ENCODE measurements around the gene IL1A. TPM values are rescaled to one million over a fixed set of nuclear protein-coding genes. Genes with fewer than 3 reads are reported as not detected.

IL1A gene
- total RNA-seq, 4 donors from 2014 or later, result 0.40 TPM; not detected in 3

DNA sequence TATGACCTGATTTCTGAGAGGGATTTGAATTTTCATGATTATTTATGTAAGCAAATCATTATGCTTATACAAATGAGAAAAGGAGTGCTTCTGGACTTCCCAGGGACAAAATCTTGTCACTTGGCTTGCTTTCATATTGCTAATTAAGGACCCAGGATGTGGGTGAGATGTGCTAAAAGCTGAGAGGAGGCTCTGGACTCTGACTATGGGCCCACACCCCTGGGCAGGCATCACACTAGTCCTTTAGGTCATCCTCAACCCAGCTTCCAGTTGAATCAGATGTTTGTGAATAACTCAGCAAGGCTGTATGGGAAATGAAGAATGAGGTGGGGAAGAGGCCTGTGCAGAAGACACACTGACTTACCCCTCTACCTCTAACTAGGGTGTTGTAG is 40.4 kb upstream of the IL1A start:
- no peak for DNase-seq
- Histone ChIP-seq H3K4me1 (peaks cover 0 to 5% of the 10 kb centered on the region in 2 donors), H3K36me3 (no peaks in the 10 kb centered on the region), H3K9me3 (no peaks in the 10 kb centered on the region), H3K27ac (no peak overlapping the region), H3K27me3 (no peaks in the 10 kb centered on the region), H3K4me3 (replicated peaks in 1 of 3) (no peak overlapping the region)
- intact Hi-C loops (cut with DNase I), result no loop called here
- TF ChIP-seq, protein P1, sequence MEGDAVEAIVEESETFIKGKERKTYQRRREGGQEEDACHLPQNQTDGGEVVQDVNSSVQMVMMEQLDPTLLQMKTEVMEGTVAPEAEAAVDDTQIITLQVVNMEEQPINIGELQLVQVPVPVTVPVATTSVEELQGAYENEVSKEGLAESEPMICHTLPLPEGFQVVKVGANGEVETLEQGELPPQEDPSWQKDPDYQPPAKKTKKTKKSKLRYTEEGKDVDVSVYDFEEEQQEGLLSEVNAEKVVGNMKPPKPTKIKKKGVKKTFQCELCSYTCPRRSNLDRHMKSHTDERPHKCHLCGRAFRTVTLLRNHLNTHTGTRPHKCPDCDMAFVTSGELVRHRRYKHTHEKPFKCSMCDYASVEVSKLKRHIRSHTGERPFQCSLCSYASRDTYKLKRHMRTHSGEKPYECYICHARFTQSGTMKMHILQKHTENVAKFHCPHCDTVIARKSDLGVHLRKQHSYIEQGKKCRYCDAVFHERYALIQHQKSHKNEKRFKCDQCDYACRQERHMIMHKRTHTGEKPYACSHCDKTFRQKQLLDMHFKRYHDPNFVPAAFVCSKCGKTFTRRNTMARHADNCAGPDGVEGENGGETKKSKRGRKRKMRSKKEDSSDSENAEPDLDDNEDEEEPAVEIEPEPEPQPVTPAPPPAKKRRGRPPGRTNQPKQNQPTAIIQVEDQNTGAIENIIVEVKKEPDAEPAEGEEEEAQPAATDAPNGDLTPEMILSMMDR (IDR thresholded peaks at IDR 0.05), result no peak
- TF ChIP-seq POLR2A (IDR thresholded peaks at IDR 0.05), result no peak

DNA sequence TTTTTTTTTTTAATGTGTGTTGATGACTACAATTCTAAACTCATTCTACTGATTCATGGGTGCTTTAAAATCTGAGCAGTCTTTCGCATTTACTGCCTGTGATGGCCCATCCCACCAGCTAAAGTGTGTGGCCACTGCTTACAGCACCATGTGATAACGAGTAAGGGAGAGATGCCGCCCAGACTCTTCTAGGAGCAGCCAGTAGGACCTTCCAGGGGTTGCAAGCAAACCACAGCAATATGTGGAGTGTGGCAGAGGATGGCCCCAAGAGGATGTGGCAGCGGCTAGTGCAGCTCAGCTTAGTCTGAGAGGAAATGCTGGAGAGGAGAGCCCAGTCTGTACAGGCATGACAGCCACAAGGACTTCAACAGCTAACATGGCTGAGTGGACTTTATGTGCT is 37.4 kb upstream of the IL1A start:
- Histone ChIP-seq H3K9me3 (no peaks in the 10 kb centered on the region), H3K36me3 (no peaks in the 10 kb centered on the region), H3K27ac (no peak overlapping the region), H3K4me3 (replicated peaks in 1 of 3) (no peak overlapping the region), H3K27me3 (no peaks in the 10 kb centered on the region), H3K4me1 (peaks cover 0 to 5% of the 10 kb centered on the region in 2 donors)
- 81 to 84% methylated on average over 4 of the region's 4 CpGs for WGBS, 2 donors
- intact Hi-C loops (cut with DNase I), result no loop called here
- no peak for DNase-seq
- TF ChIP-seq, protein P1 (IDR thresholded peaks at IDR 0.05), result no peak
- TF ChIP-seq POLR2A (IDR thresholded peaks at IDR 0.05), result no peak

DNA sequence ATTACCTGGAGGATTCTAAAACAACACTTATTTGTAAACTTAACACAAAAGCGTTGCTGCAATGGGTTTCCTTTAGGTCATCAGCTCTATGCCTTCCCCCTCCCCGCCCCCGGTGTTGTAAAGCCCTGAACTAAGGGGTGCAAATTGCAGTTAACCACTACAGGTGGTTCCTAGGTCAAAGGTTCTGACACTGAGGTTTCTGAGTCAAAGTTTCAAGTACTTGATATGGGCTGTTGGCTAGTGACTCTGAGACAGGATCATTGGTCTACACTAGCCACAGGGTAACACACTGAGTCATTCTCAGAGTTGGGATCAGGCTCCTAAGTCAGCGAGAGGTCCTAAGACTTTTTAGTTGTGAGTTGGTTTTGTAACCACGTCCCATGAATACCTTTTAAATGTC is 36.8 kb upstream of the IL1A start:
- no peak for DNase-seq
- H3K27me3 ChIP-seq, result no peaks in the 10 kb centered on the region
- H3K27ac ChIP-seq, result no peak overlapping the region
- no peaks in the 10 kb centered on the region for H3K9me3 ChIP-seq
- H3K4me3 ChIP-seq (replicated peaks in 1 of 3), result no peak overlapping the region
- intact Hi-C loops (cut with DNase I), result no loop called here
- no peak for TF ChIP-seq POLR2A (IDR thresholded peaks at IDR 0.05)
- TF ChIP-seq, protein P1 (IDR thresholded peaks at IDR 0.05), result no peak
- H3K36me3 ChIP-seq, result no peaks in the 10 kb centered on the region
- 84 to 85% methylated on average over 5 of the region's 5 CpGs for WGBS, 2 donors
- peaks cover 0 to 5% of the 10 kb centered on the region in 2 donors for H3K4me1 ChIP-seq

DNA sequence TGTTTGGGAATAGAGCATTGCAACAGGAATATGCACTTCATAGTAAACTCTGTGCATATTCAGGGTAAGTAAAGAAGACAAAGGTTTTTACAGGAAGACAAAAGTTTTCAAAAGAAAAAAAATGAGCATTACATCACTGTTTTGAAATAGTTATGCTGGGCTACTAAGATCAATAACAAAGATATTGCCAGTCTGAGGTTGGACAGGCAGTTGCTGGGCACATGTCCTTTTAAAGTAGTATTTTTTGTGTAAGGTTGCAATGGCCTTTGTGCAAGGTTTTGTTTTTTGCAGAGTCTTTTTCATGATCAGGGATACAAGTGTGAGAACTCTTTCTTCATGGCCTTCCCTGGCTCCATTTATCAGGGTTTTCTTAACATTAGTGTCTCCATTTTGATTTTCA is 36.0 kb upstream of the IL1A start:
- no peak for TF ChIP-seq POLR2A (IDR thresholded peaks at IDR 0.05)
- TF ChIP-seq, protein P1 (IDR thresholded peaks at IDR 0.05), result no peak
- intact Hi-C loops (cut with DNase I), result no loop called here
- Histone ChIP-seq H3K4me3 (replicated peaks in 1 of 3) (no peak overlapping the region), H3K4me1 (peaks cover 0 to 5% of the 10 kb centered on the region in 2 donors), H3K27ac (no peak overlapping the region), H3K36me3 (no peaks in the 10 kb centered on the region), H3K9me3 (no peaks in the 10 kb centered on the region), H3K27me3 (no peaks in the 10 kb centered on the region)
- DNase-seq, result no peak

DNA sequence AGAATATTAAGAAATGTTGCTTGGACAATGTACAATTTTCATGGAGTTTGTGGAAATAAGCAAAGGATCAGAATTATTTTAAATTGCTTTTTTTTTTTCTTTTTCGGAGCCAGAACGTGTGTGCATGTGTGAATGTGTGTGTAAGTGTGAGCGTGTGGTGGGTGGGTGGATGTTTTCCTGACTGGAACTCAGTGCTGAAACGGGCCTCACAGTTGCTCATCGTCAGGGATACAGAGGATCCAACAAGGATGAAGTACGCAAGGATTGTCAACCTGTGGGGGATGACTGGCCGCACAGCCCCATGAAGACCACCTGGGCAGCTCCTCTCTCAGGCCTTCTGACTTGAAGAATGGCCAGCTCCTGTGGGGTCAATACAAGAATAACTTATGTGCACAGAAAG is 34.8 kb upstream of the IL1A start:
- intact Hi-C loops (cut with DNase I), result no loop called here
- Histone ChIP-seq H3K27ac (no peak overlapping the region), H3K4me1 (peaks cover 0 to under 1% of the 10 kb centered on the region in 2 donors), H3K9me3 (no peaks in the 10 kb centered on the region), H3K27me3 (no peaks in the 10 kb centered on the region), H3K4me3 (replicated peaks in 1 of 3) (no peak overlapping the region), H3K36me3 (no peaks in the 10 kb centered on the region)
- no peak for TF ChIP-seq POLR2A (IDR thresholded peaks at IDR 0.05)
- TF ChIP-seq, protein P1 (IDR thresholded peaks at IDR 0.05), result no peak
- WGBS, 2 donors, result 85 to 87% methylated on average over 7 of the region's 7 CpGs
- DNase-seq, result no peak
